H4 (cell line): ENCODE results near the gene ADGRV1. TPM values are rescaled to one million over a fixed set of nuclear protein-coding genes. Genes with fewer than 3 reads are reported as not detected.
A peak's percentile ranks its signal among the peaks of the same experiment; 100 is the strongest.

Source experiments
- DNase-seq: peaks from one replicate; pipeline ENCODE4 v3.0.0-alpha.2; 2015; ENCODE audit warnings: low spot score
- total RNA-seq: library from RNA; depleted of rRNA; stranded (reverse); fragments of >200 nt; shearing (Covaris generic); gene quantifications from 2 replicates; pipeline ENCODE4 v1.2.3, GENCODE V29; 2014

The ADGRV1 gene
- total RNA-seq, 1 experiment from 2014 or later, result 13.0 TPM

- DNase-seq, result no peak
Observed at GRCh38 chr5:91106842-91107511, 548.4 kb downstream of the ADGRV1 start.

- DNase-seq, result no peak
Observed at GRCh38 chr5:91109634-91110033, 551.0 kb downstream of the ADGRV1 start.

GRCh38 chr5:91110686-91111085 lies 552.1 kb downstream of the ADGRV1 start:
- DNase-seq, result no peak

- DNase-seq, result no peak
Observed at GRCh38 chr5:91111473-91112238, 553.1 kb downstream of the ADGRV1 start.

- DNase-seq, result no peak
Observed at GRCh38 chr5:91114658-91115057, 556.1 kb downstream of the ADGRV1 start.

- DNase-seq, result no peak
Observed at GRCh38 chr5:91118354-91118753, 559.8 kb downstream of the ADGRV1 start.

GRCh38 chr5:91118796-91119195 lies 560.2 kb downstream of the ADGRV1 start:
- DNase-seq, result no peak

GRCh38 chr5:91119217-91119616 lies 560.6 kb downstream of the ADGRV1 start:
- DNase-seq, result no peak

- no peak for DNase-seq
Observed at GRCh38 chr5:91119981-91120850, 561.6 kb downstream of the ADGRV1 start.

- no peak for DNase-seq
Observed at GRCh38 chr5:91121347-91121993, 562.9 kb downstream of the ADGRV1 start.

GRCh38 chr5:91122651-91123050 lies 564.1 kb downstream of the ADGRV1 start:
- DNase-seq, result no peak

- DNase-seq, result no peak
Observed at GRCh38 chr5:91123291-91123690, 564.7 kb downstream of the ADGRV1 start.

GRCh38 chr5:91123901-91124300 lies 565.3 kb downstream of the ADGRV1 start:
- DNase-seq, result no peak

GRCh38 chr5:91125916-91126315 lies 567.3 kb downstream of the ADGRV1 start:
- DNase-seq, result no peak

GRCh38 chr5:91126448-91126847 lies 567.9 kb downstream of the ADGRV1 start:
- DNase-seq, result peak; percentile 78

GRCh38 chr5:91126888-91127287 lies 568.3 kb downstream of the ADGRV1 start:
- no peak for DNase-seq

- DNase-seq, result no peak
Observed at GRCh38 chr5:91127456-91128081, 569.0 kb downstream of the ADGRV1 start.

- no peak for DNase-seq
Observed at GRCh38 chr5:91128604-91129003, 570.0 kb downstream of the ADGRV1 start.

GRCh38 chr5:91129748-91130147 lies 571.2 kb downstream of the ADGRV1 start:
- no peak for DNase-seq

GRCh38 chr5:91130759-91131158 lies 572.2 kb downstream of the ADGRV1 start:
- DNase-seq, result no peak

- DNase-seq, result no peak
Observed at GRCh38 chr5:91132550-91132949, 574.0 kb downstream of the ADGRV1 start.
